DND-41 (cell line): Measurements from ENCODE around the gene GASK1B.

Source experiments
- ATAC-seq: fragments of 200-7000 bp; cut with Tn5 transposase; 3 replicates; pipeline ENCODE4 v1.9.1; 2021; ENCODE audit warnings: low read depth; ENCODE audit not compliant: insufficient read depth
- DNase-seq: peaks from one replicate; pipeline ENCODE4 v3.0.0-alpha.2; 2020
- H2AFZ ChIP-seq: 2 replicates; pipeline ENCODE4 v1.6.0; 2012; ENCODE audit warnings: low read depth, low read length
- H3K27ac ChIP-seq: 2 replicates; pipeline ENCODE4 v1.5.1; 2012; ENCODE audit warnings: low read length, inconsistent platforms
- H3K27me3 ChIP-seq: fragments of 200-600 bp; sonication (generic); 2 replicates; pipeline ENCODE4 v1.6.0; 2012; ENCODE audit warnings: low read length, mild to moderate bottlenecking, inconsistent platforms; ENCODE audit not compliant: insufficient read depth, poor library complexity
- H3K36me3 ChIP-seq: 2 replicates; pipeline ENCODE4 v1.5.1; 2012; ENCODE audit warnings: low read length, inconsistent platforms; ENCODE audit not compliant: insufficient read depth
- H3K4me1 ChIP-seq: 2 replicates; pipeline ENCODE4 v1.5.1; 2012; ENCODE audit warnings: mild to moderate bottlenecking, low read length; ENCODE audit not compliant: insufficient read depth
- H3K4me2 ChIP-seq: 2 replicates; pipeline ENCODE4 v1.6.0; 2012; ENCODE audit warnings: mild to moderate bottlenecking, moderate library complexity, low read length, inconsistent platforms; ENCODE audit not compliant: insufficient read depth
- H3K4me3 ChIP-seq, 2 experiments: fragments of 200-600 bp in 1 of 2; shearing (Covaris generic) in 1 of 2; 2 replicates each; pipeline ENCODE4 v1.5.1; 2012 to 2016; ENCODE audit warnings: inconsistent platforms in 2 of 2, low read length in 2 of 2, mild to moderate bottlenecking in 2 of 2, low read depth in 1 of 2, moderate library complexity in 1 of 2
- H3K79me2 ChIP-seq: 2 replicates; pipeline ENCODE4 v1.6.0; 2012; ENCODE audit warnings: low read length, inconsistent platforms; ENCODE audit not compliant: insufficient read depth
- H3K9ac ChIP-seq: 2 replicates; pipeline ENCODE4 v1.6.0; 2012; ENCODE audit warnings: low read depth, mild to moderate bottlenecking, inconsistent platforms, low read length, moderate library complexity
- H3K9me3 ChIP-seq: 2 replicates; pipeline ENCODE4 v1.5.1; 2012; ENCODE audit warnings: low read length, moderate library complexity, mild to moderate bottlenecking, inconsistent platforms; ENCODE audit not compliant: insufficient read depth, severe bottlenecking
- H4K20me1 ChIP-seq: 2 replicates; pipeline ENCODE4 v1.6.0; 2012; ENCODE audit warnings: low read length; ENCODE audit not compliant: insufficient read depth
- EZH2 ChIP-seq: IDR thresholded peaks from 3 replicates; pipeline ENCODE4 v1.6.1; 2012; ENCODE audit warnings: borderline replicate concordance, low read depth, mild to moderate bottlenecking, moderate library complexity, low read length, inconsistent platforms; ENCODE audit not compliant: severe bottlenecking
- TF ChIP-seq, protein P1 (sequence below): IDR thresholded peaks from 2 replicates; pipeline ENCODE4 v1.5.1; 2012; ENCODE audit warnings: borderline replicate concordance, low read length, moderate library complexity, mild to moderate bottlenecking; ENCODE audit not compliant: poor library complexity, severe bottlenecking; ENCODE audit errors: extremely low read depth

GASK1B gene

DNA sequence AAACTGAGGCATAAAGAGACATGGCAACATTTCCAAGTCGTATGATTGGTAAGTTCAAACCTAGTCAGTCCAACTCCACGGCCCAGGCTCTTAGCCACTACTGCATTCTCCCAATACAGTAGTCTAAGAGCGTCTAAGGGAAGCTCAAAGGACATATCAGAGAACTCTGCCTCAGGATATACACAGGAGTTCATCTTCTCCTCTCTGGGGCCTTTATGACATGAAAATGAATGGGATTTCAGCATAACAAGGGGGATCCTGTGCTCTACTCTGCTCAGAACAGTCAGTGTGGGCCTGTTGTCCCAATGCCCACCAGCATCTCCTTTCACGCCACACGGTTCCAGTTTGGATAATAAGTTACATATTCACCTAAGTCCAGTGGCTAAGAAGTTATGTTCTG, 4.2 kb downstream of the GASK1B start:
- TF ChIP-seq, protein P1, sequence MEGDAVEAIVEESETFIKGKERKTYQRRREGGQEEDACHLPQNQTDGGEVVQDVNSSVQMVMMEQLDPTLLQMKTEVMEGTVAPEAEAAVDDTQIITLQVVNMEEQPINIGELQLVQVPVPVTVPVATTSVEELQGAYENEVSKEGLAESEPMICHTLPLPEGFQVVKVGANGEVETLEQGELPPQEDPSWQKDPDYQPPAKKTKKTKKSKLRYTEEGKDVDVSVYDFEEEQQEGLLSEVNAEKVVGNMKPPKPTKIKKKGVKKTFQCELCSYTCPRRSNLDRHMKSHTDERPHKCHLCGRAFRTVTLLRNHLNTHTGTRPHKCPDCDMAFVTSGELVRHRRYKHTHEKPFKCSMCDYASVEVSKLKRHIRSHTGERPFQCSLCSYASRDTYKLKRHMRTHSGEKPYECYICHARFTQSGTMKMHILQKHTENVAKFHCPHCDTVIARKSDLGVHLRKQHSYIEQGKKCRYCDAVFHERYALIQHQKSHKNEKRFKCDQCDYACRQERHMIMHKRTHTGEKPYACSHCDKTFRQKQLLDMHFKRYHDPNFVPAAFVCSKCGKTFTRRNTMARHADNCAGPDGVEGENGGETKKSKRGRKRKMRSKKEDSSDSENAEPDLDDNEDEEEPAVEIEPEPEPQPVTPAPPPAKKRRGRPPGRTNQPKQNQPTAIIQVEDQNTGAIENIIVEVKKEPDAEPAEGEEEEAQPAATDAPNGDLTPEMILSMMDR = no peak
- TF ChIP-seq EZH2 = no peak
- H4K20me1 ChIP-seq = no peaks in the 10 kb centered on the region
- no peak for ATAC-seq
- no peak for DNase-seq
- H3K27ac ChIP-seq = no peak overlapping the region
- H3K4me3 ChIP-seq = no peak overlapping the region
- H3K4me1 ChIP-seq = no peaks in the 10 kb centered on the region
- H2AFZ ChIP-seq = no peak overlapping the region
- no peaks in the 10 kb centered on the region for H3K79me2 ChIP-seq
- no peak overlapping the region for H3K4me2 ChIP-seq
- H3K36me3 ChIP-seq = no peaks in the 10 kb centered on the region
- H3K9ac ChIP-seq = no peak overlapping the region
- no peaks in the 10 kb centered on the region for H3K9me3 ChIP-seq
- no peaks in the 10 kb centered on the region for H3K27me3 ChIP-seq

DNA sequence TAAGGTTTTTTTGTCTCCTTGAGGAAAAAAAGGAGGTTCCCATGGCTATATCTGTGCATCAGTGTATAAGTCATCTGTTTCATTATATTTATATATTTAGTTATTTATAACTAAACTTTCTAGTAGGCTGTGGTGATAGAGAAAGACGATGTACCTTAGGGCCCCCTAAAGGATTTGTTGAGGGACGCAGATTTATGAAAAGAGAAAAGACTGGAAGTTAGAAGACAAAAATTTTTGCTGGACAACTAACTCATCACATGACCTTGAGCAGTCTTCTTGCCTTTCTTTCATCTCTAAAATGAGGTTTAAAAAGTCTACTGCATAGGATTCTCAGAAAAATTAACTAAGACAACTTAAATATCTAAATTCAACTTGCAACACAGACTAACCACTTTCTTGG, 6.1 kb downstream of the GASK1B start:
- Histone ChIP-seq H4K20me1 (no peaks in the 10 kb centered on the region), H3K4me2 (no peak overlapping the region), H3K4me1 (no peaks in the 10 kb centered on the region), H3K9ac (no peak overlapping the region), H2AFZ (no peak overlapping the region), H3K79me2 (no peaks in the 10 kb centered on the region), H3K9me3 (no peaks in the 10 kb centered on the region), H3K36me3 (no peaks in the 10 kb centered on the region), H3K27me3 (no peaks in the 10 kb centered on the region), H3K4me3 (no peak overlapping the region), H3K27ac (no peak overlapping the region)
- DNase-seq (no peak), ATAC-seq (no peak)
- no peak for TF ChIP-seq EZH2
- TF ChIP-seq, protein P1 = no peak

GRCh38 chr4:158164768-158165213, 8.0 kb downstream of the GASK1B start:
- Histone ChIP-seq H3K4me2 (no peak overlapping the region), H3K27ac (no peak overlapping the region), H3K79me2 (no peaks in the 10 kb centered on the region), H4K20me1 (no peaks in the 10 kb centered on the region), H3K27me3 (no peaks in the 10 kb centered on the region), H3K9me3 (no peaks in the 10 kb centered on the region), H3K4me3 (no peak overlapping the region), H2AFZ (no peak overlapping the region), H3K36me3 (no peaks in the 10 kb centered on the region), H3K4me1 (no peaks in the 10 kb centered on the region), H3K9ac (no peak overlapping the region)
- TF ChIP-seq EZH2 = no peak
- TF ChIP-seq, protein P1 = no peak
- ATAC-seq = no peak
- no peak for DNase-seq
